Common myeloid progenitor, CD34-positive (primary cell): ENCODE measurements around the gene ENTPD6.

Experiments used
- CTCF ChIA-PET: fragments of 350-600 bp; sonication (Branson Sonifier 250); formaldehyde crosslinking; loops from one replicate; lab custom pipeline; 2021; ENCODE audit warnings: antibody characterized with exemption; lab: Charles Lee
- POLR2A ChIA-PET: fragments of 350-600 bp; sonication (Branson Sonifier 250); formaldehyde crosslinking; loops from one replicate; lab custom pipeline; 2021; ENCODE audit warnings: antibody characterized with exemption; lab: Charles Lee
- DNase-seq, 3 donors: peaks; one replicate each; pipeline versions ENCODE4 v3.0.0 to v3.0.0-alpha.2; 2013
- H3K27ac ChIP-seq, 2 experiments: 1 replicate in 1 of 2; 2 replicates in 1 of 2; pipeline ENCODE4 v1.7.0; 2013; ENCODE audit warnings: inconsistent platforms in 2 of 2, low read length in 2 of 2, mild to moderate bottlenecking in 2 of 2, low read depth in 1 of 2, moderate library complexity in 1 of 2; ENCODE audit not compliant: severe bottlenecking in 2 of 2, insufficient read depth in 1 of 2, poor library complexity in 1 of 2
- H3K27me3 ChIP-seq, 5 experiments: replicated peaks in 2 of 5; 1 replicate in 3 of 5; 2 replicates in 2 of 5; pipeline versions ENCODE4 v1.6.1 to v1.7.0; 2013; ENCODE audit warnings: low read length in 4 of 5, mild to moderate bottlenecking in 2 of 5, moderate library complexity in 2 of 5, inconsistent platforms in 1 of 5; ENCODE audit not compliant: insufficient read depth in 5 of 5, control insufficient read depth in 4 of 5
- H3K36me3 ChIP-seq, 4 experiments: 1 replicate in 2 of 4; 2 replicates in 2 of 4; pipeline versions ENCODE4 v1.6.1 to v1.7.0; 2013; ENCODE audit warnings: low read length in 3 of 4, control low read depth in 1 of 4, mild to moderate bottlenecking in 1 of 4; ENCODE audit not compliant: control insufficient read depth in 4 of 4, insufficient read depth in 4 of 4
- H3K4me1 ChIP-seq, 4 experiments: 1 replicate in 3 of 4; 2 replicates in 1 of 4; pipeline versions ENCODE4 v1.6.1 to v1.7.1; 2013; ENCODE audit warnings: low read length in 3 of 4, mild to moderate bottlenecking in 3 of 4, control low read depth in 1 of 4, inconsistent platforms in 1 of 4, moderate library complexity in 1 of 4; ENCODE audit not compliant: control insufficient read depth in 4 of 4, insufficient read depth in 4 of 4; ENCODE audit errors: control extremely low read depth in 1 of 4
- H3K4me3 ChIP-seq, 7 experiments: 1 replicate in 4 of 7; 2 replicates in 3 of 7; pipeline versions ENCODE4 v1.5.1 to v1.7.0; 2013; ENCODE audit warnings: mild to moderate bottlenecking in 7 of 7, low read length in 6 of 7, moderate library complexity in 6 of 7, inconsistent platforms in 2 of 7, low read depth in 2 of 7, control low read depth in 1 of 7; ENCODE audit not compliant: insufficient read depth in 4 of 7, control insufficient read depth in 1 of 7; ENCODE audit errors: extremely low read depth in 1 of 7
- H3K9me3 ChIP-seq, 5 experiments: 1 replicate in 4 of 5; 2 replicates in 1 of 5; pipeline versions ENCODE4 v1.6.1 to v1.7.1; 2013; ENCODE audit warnings: low read length in 4 of 5, mild to moderate bottlenecking in 2 of 5, inconsistent platforms in 1 of 5, low read depth in 1 of 5, moderate library complexity in 1 of 5; ENCODE audit not compliant: control insufficient read depth in 4 of 5, insufficient read depth in 2 of 5; ENCODE audit errors: control extremely low read depth in 1 of 5
- WGBS: methylation state at CpG from one replicate; pipeline ENCODE4 v1.1.5; 2013; ENCODE audit not compliant: insufficient coverage; 5-methylcytosine and 5-hydroxymethylcytosine counted together

Gene ENTPD6

GRCh38 chr20:25249198-25249931 is 53.9 kb downstream of the ENTPD6 start:
- no peak overlapping the region for H3K27ac ChIP-seq
- H3K36me3 ChIP-seq = peaks cover 0 to 9% (median 4%) of the 10 kb centered on the region in 4 experiments
- DNase-seq = no peak
- 98% methylated on average over 5 of the region's 9 CpGs for WGBS
- no peaks in the 10 kb centered on the region for H3K9me3 ChIP-seq
- ChIA-PET CTCF (no interaction called here), POLR2A (no interaction called here)
- H3K27me3 ChIP-seq = peaks cover 0 to 3% (median 2%) of the 10 kb centered on the region in 5 experiments
- H3K4me3 ChIP-seq = peak overlapping the region in 4 of 7 experiments; percentile 84 to 95 (median 89)
- H3K4me1 ChIP-seq = peaks cover 0 to 21% (median 12%) of the 10 kb centered on the region in 4 experiments

DNA sequence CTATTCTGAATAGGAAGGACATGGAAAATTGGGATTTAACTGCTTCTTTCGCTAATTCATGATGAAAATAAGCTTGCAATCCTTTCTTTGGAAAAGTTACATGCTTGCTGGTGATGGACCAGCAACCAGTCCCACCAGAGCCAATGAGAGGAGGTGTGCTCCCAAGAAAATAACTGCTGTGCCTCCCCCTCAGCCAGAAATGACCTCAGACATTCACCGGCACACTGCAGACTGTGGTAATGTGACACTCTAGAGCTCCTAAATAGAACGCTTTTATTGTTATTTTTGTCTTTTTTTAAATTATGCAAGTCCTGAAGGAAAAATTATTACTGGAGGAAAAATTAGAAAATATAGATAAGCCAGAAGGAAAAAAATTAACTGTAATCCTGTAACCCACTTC is 55.0 kb downstream of the ENTPD6 start:
- no peaks in the 10 kb centered on the region for H3K9me3 ChIP-seq
- CTCF ChIA-PET = interaction anchor here (0.6 to 1.0 kb wide), 2 partner anchors 43 to 358 kb away, joined by 4 read pairs; no protein-coding TSS in a partner anchor
- DNase-seq = no peak
- POLR2A ChIA-PET = no interaction called here
- H3K4me1 ChIP-seq = peaks cover 0 to 21% (median 12%) of the 10 kb centered on the region in 4 experiments
- peaks cover 0 to 3% (median 2%) of the 10 kb centered on the region in 5 experiments for H3K27me3 ChIP-seq
- no CpG with 5 or more reads among the region's 3 CpGs for WGBS
- H3K27ac ChIP-seq = no peak overlapping the region
- H3K36me3 ChIP-seq = peaks cover 0 to 12% (median 4%) of the 10 kb centered on the region in 4 experiments
- no peak overlapping the region for H3K4me3 ChIP-seq

DNA sequence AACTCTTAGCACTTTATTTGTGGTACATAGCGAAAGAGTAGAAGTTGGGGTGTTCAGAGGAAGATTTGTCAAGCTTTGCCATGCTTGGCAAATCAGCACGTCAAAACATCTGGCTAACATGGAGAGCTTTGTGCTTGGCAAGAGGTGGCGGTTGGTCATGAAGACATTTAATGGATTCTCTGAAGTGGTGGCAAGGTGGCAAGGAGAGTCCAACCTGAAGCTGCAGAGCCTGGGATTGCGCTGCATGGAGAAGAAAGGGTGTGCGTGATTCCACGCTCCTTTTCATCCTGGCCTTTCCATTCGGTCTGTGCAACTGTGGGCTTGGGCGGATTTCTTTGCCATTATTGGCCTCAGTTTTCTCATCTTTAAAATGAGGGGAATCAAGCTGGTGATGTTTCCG is 55.5 kb downstream of the ENTPD6 start:
- DNase-seq = no peak
- Histone ChIP-seq H3K9me3 (no peaks in the 10 kb centered on the region), H3K4me1 (peaks cover 0 to 21% (median 12%) of the 10 kb centered on the region in 4 experiments), H3K4me3 (no peak overlapping the region), H3K27ac (no peak overlapping the region), H3K36me3 (peaks cover 0 to 12% (median 4%) of the 10 kb centered on the region in 4 experiments), H3K27me3 (peaks cover 0 to 3% (median 2%) of the 10 kb centered on the region in 5 experiments)
- ChIA-PET CTCF (interaction anchor here (0.6 to 1.0 kb wide), 2 partner anchors 14 to 42 kb away, joined by 3 to 4 read pairs; no protein-coding TSS in a partner anchor), POLR2A (no interaction called here)
- 100% methylated on average over 6 of the region's 9 CpGs for WGBS

DNA sequence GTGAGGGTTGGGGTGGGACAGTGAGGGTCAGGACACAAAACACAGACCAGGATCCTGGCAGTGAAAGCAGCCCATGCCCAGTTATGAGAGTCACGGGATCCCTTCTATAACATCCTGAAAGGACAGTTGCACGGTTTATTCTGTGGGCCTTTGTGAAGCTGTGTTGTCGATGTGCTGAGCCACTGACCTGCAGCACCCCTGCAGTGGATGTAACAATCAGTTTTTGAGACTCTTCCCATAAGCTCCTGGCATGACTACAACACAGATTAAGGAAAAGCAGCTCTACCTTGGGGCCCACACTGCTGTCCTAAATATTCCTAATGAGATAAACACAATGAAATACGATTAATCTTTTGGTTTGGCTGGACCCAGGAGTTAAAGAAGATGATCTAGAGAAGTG is 56.0 kb downstream of the ENTPD6 start:
- peaks cover 0 to 2% (median 1%) of the 10 kb centered on the region in 5 experiments for H3K27me3 ChIP-seq
- no peak overlapping the region for H3K4me3 ChIP-seq
- CTCF ChIA-PET = interaction anchor here (0.6 to 1.0 kb wide), 2 partner anchors 15 to 42 kb away, joined by 3 to 4 read pairs; no protein-coding TSS in a partner anchor
- no peak overlapping the region for H3K27ac ChIP-seq
- DNase-seq = no peak
- H3K4me1 ChIP-seq = peaks cover 0 to 21% (median 12%) of the 10 kb centered on the region in 4 experiments
- POLR2A ChIA-PET = no interaction called here
- WGBS = 100% methylated on average over 3 of the region's 4 CpGs
- H3K9me3 ChIP-seq = no peaks in the 10 kb centered on the region
- H3K36me3 ChIP-seq = peaks cover 0 to 12% (median 4%) of the 10 kb centered on the region in 4 experiments

- DNase-seq = no peak
- Histone ChIP-seq H3K4me1 (peaks cover 0 to 17% (median 10%) of the 10 kb centered on the region in 4 experiments), H3K27me3 (no peaks in the 10 kb centered on the region), H3K27ac (no peak overlapping the region), H3K9me3 (no peaks in the 10 kb centered on the region), H3K36me3 (peaks cover 0 to 12% (median 4%) of the 10 kb centered on the region in 4 experiments), H3K4me3 (no peak overlapping the region)
- POLR2A ChIA-PET = no interaction called here
- 92% methylated on average over 5 of the region's 6 CpGs for WGBS
- CTCF ChIA-PET = interaction anchor here (0.6 to 0.9 kb wide), 2 partner anchors 73 to 84 kb away, joined by 3 read pairs; no protein-coding TSS in a partner anchor
Measured at GRCh38 chr20:25252230-25252651, 56.7 kb downstream of the ENTPD6 start.

DNA sequence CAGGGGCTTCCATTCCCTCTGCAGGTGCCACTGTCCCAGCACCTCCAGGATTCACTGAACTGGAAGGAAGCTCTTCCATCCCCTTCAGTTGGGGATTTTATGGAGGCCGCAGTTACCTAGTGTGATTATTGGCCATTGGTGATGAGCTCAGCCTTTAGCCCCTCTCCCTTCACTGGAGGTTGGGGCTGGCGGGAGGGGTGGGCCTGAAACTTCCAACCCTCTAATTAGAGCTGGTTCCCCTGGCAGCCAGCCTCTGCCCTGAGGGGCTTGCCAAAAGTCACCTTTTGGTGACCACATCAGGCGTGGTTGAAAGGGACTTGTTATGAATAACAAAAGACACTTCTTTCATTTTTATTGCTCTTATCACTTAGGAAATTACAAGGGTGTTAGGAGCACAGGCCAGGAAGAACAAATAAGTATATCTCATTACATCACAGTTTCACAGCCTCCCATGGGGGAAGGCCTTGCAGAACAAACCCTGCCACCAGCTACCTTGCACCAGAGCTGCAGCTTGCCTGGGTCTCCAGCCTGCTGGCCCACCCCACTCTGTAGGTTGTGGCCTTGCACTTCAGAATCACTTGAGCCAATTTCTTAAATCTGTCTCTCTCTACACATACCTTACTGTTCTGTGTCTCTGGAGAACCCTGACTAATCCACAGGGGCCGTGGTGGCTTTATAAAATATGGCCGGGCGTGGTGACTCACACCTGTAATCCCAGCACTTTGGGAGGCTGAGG is 57.3 kb downstream of the ENTPD6 start:
- peaks cover 0 to 12% (median 4%) of the 10 kb centered on the region in 4 experiments for H3K36me3 ChIP-seq
- WGBS = 97% methylated on average over 4 of the region's 6 CpGs
- H3K4me1 ChIP-seq = peaks cover 0 to 13% (median 5%) of the 10 kb centered on the region in 4 experiments
- H3K9me3 ChIP-seq = no peaks in the 10 kb centered on the region
- DNase-seq = no peak
- H3K27ac ChIP-seq = no peak overlapping the region
- ChIA-PET CTCF (interaction anchor here (0.6 to 0.9 kb wide), 2 partner anchors 74 to 83 kb away, joined by 3 read pairs; no protein-coding TSS in a partner anchor), POLR2A (no interaction called here)
- H3K27me3 ChIP-seq = no peaks in the 10 kb centered on the region
- H3K4me3 ChIP-seq = no peak overlapping the region
